Hepatocyte (in vitro differentiated cells): ENCODE data around the gene OBSL1.

Experiments
- CTCF ChIP-seq: fragments of 200-600 bp; sonication (generic); IDR thresholded peaks from 2 replicates; pipeline ENCODE4 v1.5.1; 2016; ENCODE audit warnings: antibody characterized with exemption, mild to moderate bottlenecking; ENCODE audit not compliant: poor library complexity
- EZH2phosphoT487 ChIP-seq: fragments of 200-600 bp; sonication (generic); IDR thresholded peaks from one replicate; pipeline ENCODE4 v1.6.1; 2018; ENCODE audit warnings: antibody characterized with exemption, mild to moderate bottlenecking, low read depth, moderate library complexity; ENCODE audit not compliant: unreplicated experiment, severe bottlenecking

GRCh38 chr2:219533930-219534661, 37.2 kb downstream of the OBSL1 start:
- no peak for TF ChIP-seq EZH2phosphoT487
- no peak for TF ChIP-seq CTCF
